Brain microvascular endothelial cell (primary cell): ENCODE data around the gene TBC1D32.

Experiments
- DNase-seq: peaks from one replicate; pipeline ENCODE4 v3.0.0-alpha.2; 2020
- H3K27ac ChIP-seq: fragments of 250-450 bp; sonication (Bioruptor Pico); 2 replicates; pipeline ENCODE4 v1.5.1; 2020; ENCODE audit warnings: mild to moderate bottlenecking, moderate library complexity
- H3K27me3 ChIP-seq: fragments of 250-450 bp; sonication (Bioruptor Pico); replicated peaks from 2 replicates; pipeline ENCODE4 v1.5.1; 2020; ENCODE audit warnings: mild to moderate bottlenecking
- H3K36me3 ChIP-seq: fragments of 250-450 bp; sonication (Bioruptor Pico); replicated peaks from 2 replicates; pipeline ENCODE4 v1.5.1; 2020; ENCODE audit warnings: mild to moderate bottlenecking
- H3K4me3 ChIP-seq: 2 replicates; pipeline ENCODE4 v1.5.1; 2011; ENCODE audit warnings: low read depth, mild to moderate bottlenecking, control low read depth, low read length, moderate library complexity
- in situ Hi-C: cut with HindIII; loops from 2 replicates; pipeline ENCODE4 v1.10.0; 2017; ENCODE audit warnings: low sequenced_read_pairs, low pct_ligation_motif_present
- TF ChIP-seq, protein P1 (sequence below): IDR thresholded peaks from 2 replicates; pipeline ENCODE4 v1.5.1; 2011; ENCODE audit warnings: low read depth, mild to moderate bottlenecking, moderate library complexity, low read length, control low read depth, inconsistent platforms; ENCODE audit errors: missing control alignments

Gene TBC1D32

DNA sequence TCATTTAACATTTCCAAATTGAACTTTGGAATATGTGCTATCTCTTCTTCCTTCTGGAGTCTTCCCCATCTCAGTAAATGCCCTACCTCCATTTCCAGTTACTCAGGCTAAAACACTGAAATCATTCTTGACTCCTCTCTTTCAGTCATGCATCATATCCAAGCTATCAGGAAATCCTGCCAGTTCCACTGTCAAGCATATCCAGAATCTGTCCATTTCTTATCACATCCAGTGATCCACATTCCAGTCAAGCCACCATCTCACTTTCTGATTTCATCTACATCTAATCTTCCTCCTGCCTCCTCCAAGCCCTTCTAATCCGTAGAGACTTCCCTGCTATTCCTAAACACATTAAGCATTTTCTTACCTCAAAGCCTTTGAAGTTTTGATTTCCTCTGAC lies 15.3 kb upstream of the TBC1D32 start:
- H3K36me3 ChIP-seq: no peaks in the 10 kb centered on the region
- H3K4me3 ChIP-seq: no peak overlapping the region
- no peaks in the 10 kb centered on the region for H3K27me3 ChIP-seq
- no peak overlapping the region for H3K27ac ChIP-seq
- in situ Hi-C loops: no loop called here
- no peak for DNase-seq
- TF ChIP-seq, protein P1, sequence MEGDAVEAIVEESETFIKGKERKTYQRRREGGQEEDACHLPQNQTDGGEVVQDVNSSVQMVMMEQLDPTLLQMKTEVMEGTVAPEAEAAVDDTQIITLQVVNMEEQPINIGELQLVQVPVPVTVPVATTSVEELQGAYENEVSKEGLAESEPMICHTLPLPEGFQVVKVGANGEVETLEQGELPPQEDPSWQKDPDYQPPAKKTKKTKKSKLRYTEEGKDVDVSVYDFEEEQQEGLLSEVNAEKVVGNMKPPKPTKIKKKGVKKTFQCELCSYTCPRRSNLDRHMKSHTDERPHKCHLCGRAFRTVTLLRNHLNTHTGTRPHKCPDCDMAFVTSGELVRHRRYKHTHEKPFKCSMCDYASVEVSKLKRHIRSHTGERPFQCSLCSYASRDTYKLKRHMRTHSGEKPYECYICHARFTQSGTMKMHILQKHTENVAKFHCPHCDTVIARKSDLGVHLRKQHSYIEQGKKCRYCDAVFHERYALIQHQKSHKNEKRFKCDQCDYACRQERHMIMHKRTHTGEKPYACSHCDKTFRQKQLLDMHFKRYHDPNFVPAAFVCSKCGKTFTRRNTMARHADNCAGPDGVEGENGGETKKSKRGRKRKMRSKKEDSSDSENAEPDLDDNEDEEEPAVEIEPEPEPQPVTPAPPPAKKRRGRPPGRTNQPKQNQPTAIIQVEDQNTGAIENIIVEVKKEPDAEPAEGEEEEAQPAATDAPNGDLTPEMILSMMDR: no peak

DNA sequence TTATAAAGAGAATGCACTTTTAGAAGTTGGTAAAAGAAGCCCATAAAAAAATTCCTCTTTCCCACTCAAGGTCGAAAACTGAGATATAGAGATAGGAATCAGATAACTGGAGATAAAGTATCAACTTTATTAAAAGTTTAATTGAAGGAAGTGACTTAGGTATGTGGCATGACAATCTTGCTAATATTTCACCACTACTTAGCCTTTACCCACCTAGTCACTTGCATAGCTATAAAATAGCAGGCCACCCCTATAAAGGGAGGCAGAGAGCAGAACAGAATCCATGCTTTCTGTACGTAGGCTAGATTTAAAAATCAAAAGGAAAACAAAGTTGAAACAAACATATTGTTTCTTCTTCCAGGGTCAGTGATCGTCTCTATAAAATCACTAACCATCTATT lies 13.2 kb upstream of the TBC1D32 start:
- Histone ChIP-seq H3K36me3 (no peaks in the 10 kb centered on the region), H3K27me3 (no peaks in the 10 kb centered on the region), H3K4me3 (no peak overlapping the region), H3K27ac (no peak overlapping the region)
- no peak for DNase-seq
- in situ Hi-C loops: no loop called here
- TF ChIP-seq, protein P1: no peak

DNA sequence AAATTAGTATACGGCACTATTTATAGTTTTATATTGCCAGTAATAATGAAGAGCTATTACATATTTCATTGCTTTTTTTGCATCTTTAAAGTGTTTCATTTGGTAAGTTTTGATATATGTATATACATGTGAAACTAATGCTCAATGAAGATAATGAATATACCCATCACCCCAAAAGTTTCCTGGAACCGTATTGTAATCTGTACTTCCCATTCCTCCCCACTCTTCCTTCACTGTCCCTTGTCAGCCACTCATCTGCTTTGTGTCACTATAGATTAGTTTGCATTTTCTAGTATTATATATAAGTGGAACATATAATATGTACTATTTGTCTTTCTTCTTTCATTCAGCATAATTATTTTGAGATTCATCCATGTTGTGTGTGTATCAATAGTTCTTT lies 10.3 kb upstream of the TBC1D32 start:
- Histone ChIP-seq H3K36me3 (no peaks in the 10 kb centered on the region), H3K27ac (no peak overlapping the region), H3K4me3 (no peak overlapping the region), H3K27me3 (no peaks in the 10 kb centered on the region)
- in situ Hi-C loops: no loop called here
- DNase-seq: no peak
- TF ChIP-seq, protein P1: no peak

DNA sequence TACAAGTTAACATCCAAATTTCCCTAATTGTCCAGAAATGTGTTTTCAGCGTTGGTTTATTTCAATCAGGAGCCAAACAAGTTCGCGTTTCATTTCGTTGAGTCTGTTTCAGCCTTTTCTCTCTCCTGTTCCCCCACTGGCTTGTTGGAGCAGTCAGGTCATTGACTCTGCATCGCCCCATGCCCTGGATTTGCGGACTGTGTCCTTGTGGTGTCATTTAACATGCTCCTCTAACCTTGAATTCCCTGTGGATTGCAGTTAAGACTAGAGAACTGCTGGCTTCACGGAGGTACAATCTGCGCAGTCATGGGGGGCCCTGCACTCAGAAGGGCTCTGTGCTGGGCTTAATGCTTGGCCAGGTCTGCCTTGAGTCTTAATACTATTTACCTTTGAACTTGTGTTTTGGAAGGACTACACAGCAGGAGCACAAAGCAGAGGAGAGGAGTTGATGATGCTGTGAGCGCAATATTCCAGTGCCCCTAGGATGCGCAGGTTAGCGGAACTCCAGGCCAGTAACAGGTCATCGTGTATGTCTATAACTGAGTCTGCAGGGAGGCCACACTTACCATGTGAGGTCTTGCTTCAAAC lies 5.5 kb upstream of the TBC1D32 start:
- DNase-seq: no peak
- Histone ChIP-seq H3K4me3 (no peak overlapping the region), H3K27me3 (no peaks in the 10 kb centered on the region), H3K27ac (no peak overlapping the region), H3K36me3 (no peaks in the 10 kb centered on the region)
- TF ChIP-seq, protein P1: no peak
- in situ Hi-C loops: no loop called here

DNA sequence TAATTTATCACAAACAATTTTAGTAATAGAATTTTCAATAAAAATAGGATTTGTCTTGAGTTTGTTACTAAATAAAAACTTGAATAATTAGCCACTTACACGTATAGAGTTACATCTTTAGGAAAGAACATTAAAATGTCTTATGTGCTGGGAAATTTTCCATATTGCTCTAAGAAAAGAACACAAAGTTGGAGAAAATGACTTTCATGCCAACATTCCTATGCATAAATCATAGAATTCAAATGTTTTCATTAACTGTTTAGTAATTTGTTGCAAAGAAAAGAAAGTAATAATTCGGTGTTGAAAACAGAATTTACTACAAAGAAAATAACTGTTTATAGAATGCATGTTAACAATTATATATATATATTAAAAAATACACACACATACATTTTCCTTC lies 4.7 kb upstream of the TBC1D32 start:
- H3K36me3 ChIP-seq: no peaks in the 10 kb centered on the region
- in situ Hi-C loops: no loop called here
- H3K27ac ChIP-seq: no peak overlapping the region
- no peaks in the 10 kb centered on the region for H3K27me3 ChIP-seq
- TF ChIP-seq, protein P1: no peak
- no peak for DNase-seq
- H3K4me3 ChIP-seq: no peak overlapping the region

DNA sequence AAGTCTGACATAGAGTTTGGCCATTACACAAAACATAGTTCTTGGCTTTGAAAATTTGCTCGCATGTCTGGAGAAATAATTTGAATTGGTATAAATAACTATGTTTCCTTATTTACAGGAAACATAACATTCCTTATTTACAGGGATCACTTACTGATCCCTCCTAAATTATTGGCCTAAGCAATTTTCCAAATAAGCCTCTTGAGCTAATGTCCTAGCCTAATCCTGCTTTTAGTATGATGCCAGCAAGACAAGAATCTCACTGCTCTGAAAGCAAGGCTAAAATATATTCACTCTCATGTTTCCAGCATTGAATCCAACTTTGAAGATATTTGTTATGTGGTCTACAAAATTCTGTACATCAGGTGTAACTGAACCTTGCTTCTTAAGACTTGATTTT lies 4.1 kb upstream of the TBC1D32 start:
- TF ChIP-seq, protein P1: no peak
- H3K4me3 ChIP-seq: no peak overlapping the region
- no peaks in the 10 kb centered on the region for H3K27me3 ChIP-seq
- in situ Hi-C loops: no loop called here
- no peaks in the 10 kb centered on the region for H3K36me3 ChIP-seq
- H3K27ac ChIP-seq: no peak overlapping the region
- no peak for DNase-seq
